GM12873 (cell line): ENCODE measurements around the gene SERGEF.

ENCODE experiments used
- CTCF ChIP-seq: IDR thresholded peaks from 2 replicates; pipeline ENCODE4 v1.5.1; 2012; ENCODE audit warnings: low read depth, mild to moderate bottlenecking, moderate library complexity, low read length, control low read depth; ENCODE audit not compliant: insufficient read depth; ENCODE audit errors: missing control alignments

The SERGEF gene

GRCh38 chr11:17745023-17745772, 267.6 kb downstream of the SERGEF start:
- no peak for TF ChIP-seq CTCF

- no peak for TF ChIP-seq CTCF
Measured at GRCh38 chr11:17744151-17744940, 268.5 kb downstream of the SERGEF start.

- TF ChIP-seq CTCF = no peak
Measured at GRCh38 chr11:17743808-17744119, 269.1 kb downstream of the SERGEF start.

GRCh38 chr11:17743026-17743807, 269.6 kb downstream of the SERGEF start:
- no peak for TF ChIP-seq CTCF

GRCh38 chr11:17742019-17742418, 270.8 kb downstream of the SERGEF start:
- TF ChIP-seq CTCF = no peak

GRCh38 chr11:17741487-17741886, 271.4 kb downstream of the SERGEF start:
- TF ChIP-seq CTCF = no peak

GRCh38 chr11:17740649-17741235, 272.1 kb downstream of the SERGEF start:
- no peak for TF ChIP-seq CTCF
